ENCODE data around the gene CCDC187.

- TF ChIP-seq CTCF (IDR thresholded peaks at IDR 0.05) (no peak), EP300 (IDR thresholded peaks at IDR 0.05) (no peak), POLR2A (IDR thresholded peaks at IDR 0.05) (no peak)
Observed at GRCh38 chr9:136303825-136304416, at the start of gene CCDC187.

All from upper lobe of left lung (tissue), 4 donors.